ENCODE data around the gene PGM2L1.

DNA sequence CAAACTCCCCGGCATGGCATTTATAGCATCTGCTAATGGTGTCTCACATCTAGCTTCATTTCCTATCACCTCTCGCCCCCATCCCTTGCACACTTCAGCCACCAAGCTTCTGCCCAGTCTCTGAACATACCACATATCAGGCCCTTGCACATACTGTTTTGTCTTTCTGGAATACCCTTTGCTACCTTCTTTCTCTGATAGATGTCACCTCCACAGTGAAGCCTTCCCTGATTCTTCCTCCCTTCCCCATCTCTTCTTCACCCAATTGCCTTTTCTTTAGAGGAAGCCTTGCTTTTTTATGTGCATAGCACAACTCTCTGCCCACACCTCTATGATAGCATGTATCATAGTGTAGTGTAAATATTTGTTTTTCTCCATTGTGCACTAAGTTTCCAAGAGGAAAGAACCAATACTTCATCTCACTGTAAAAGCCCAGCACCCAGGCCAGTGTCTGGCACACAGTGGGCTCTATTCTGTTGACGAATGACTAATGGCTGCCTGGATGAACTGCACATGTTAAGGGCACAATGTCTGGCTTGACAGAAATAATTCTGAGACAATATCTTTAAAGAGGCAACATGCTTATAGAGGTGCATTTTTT, 114.6 kb downstream of the PGM2L1 start:
- no peak for TF ChIP-seq CREB1 (IDR thresholded peaks at IDR 0.05; ENCODE audit: low read depth)
- no peak for TF ChIP-seq TEAD4 (IDR thresholded peaks at IDR 0.05)
- no peak for TF ChIP-seq RAD21 (IDR thresholded peaks at IDR 0.05; ENCODE audit: low read depth)
- TF ChIP-seq ZBTB7A (IDR thresholded peaks at IDR 0.05; ENCODE audit: low read depth), result no peak
- TF ChIP-seq TAF1 (IDR thresholded peaks at IDR 0.05; ENCODE audit: low read depth), result no peak
- TF ChIP-seq REST (IDR thresholded peaks at IDR 0.05; ENCODE audit: low read depth), result no peak
- TF ChIP-seq, protein P1, sequence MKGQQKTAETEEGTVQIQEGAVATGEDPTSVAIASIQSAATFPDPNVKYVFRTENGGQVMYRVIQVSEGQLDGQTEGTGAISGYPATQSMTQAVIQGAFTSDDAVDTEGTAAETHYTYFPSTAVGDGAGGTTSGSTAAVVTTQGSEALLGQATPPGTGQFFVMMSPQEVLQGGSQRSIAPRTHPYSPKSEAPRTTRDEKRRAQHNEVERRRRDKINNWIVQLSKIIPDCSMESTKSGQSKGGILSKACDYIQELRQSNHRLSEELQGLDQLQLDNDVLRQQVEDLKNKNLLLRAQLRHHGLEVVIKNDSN (IDR thresholded peaks at IDR 0.05), result no peak
- no peak for TF ChIP-seq EGR1 (IDR thresholded peaks at IDR 0.05)
